Activated T-helper 1 cell treated with anti-CD3 and anti-CD28 coated beads, Interleukin-12 subunit alpha, Interleukin-12 subunit beta, Interleukin-2, Interleukin-4 antibody, amounts not matched to agents 30 ng/mL and 10 ng/mL and 1 ng/mL, durations not matched to agents 14 hours and 24 hours and 36 hours (primary cell): ENCODE data around the gene WDR73. TPM values are rescaled to one million over a fixed set of nuclear protein-coding genes. Genes with fewer than 3 reads are reported as not detected.

ENCODE experiments used
- total RNA-seq: library from RNA; stranded (reverse); gene quantifications from 2 replicates; pipeline ENCODE4 v1.2.3, GENCODE V29; 2022

The WDR73 gene
- total RNA-seq, 1 donor from 2014 or later: 33.5 TPM

Other genes starting within 250 kb of the WDR73 start
- gene ZSCAN2, start 53.3 kb downstream of the WDR73 start, total RNA-seq: 6.5 and 7.0 TPM in 2 replicates
- gene NMB, start 3.9 kb upstream of the WDR73 start, total RNA-seq: 3.0 and 3.5 TPM in 2 replicates
- gene SEC11A, start 61.9 kb upstream of the WDR73 start, total RNA-seq: 97.3 and 105 TPM in 2 replicates
- 29.9 and 30.9 TPM in 2 replicates for gene ZNF592, start 94.3 kb upstream of the WDR73 start, total RNA-seq
- 0.10 and 0.66 TPM in 2 replicates for gene ALPK3, start 163.1 kb upstream of the WDR73 start, total RNA-seq
- not detected in 2 replicates for gene SLC28A1, start 230.4 kb upstream of the WDR73 start, total RNA-seq